DOHH2 (cell line): ENCODE results near the gene RIOX2.

Experiments used
- CTCF ChIP-seq: fragments of 200-600 bp; sonication (generic); IDR thresholded peaks from one replicate; pipeline ENCODE4 v1.5.1; 2014; ENCODE audit warnings: antibody characterized with exemption, mild to moderate bottlenecking, low read depth, low read length; ENCODE audit not compliant: poor library complexity, severe bottlenecking
- EZH2phosphoT487 ChIP-seq: fragments of 200-600 bp; sonication (generic); IDR thresholded peaks from 2 replicates; pipeline ENCODE4 v1.6.1; 2017; ENCODE audit warnings: borderline replicate concordance, mild to moderate bottlenecking, antibody characterized with exemption, low read length, moderate library complexity, mixed read lengths

- TF ChIP-seq CTCF (no peak), EZH2phosphoT487 (no peak)
Observed at GRCh38 chr3:98020412-98020811, 48.2 kb upstream of the RIOX2 start.
